Kidney epithelial cell (primary cell): Measurements from ENCODE around the gene WDSUB1. TPM values are rescaled to one million over a fixed set of nuclear protein-coding genes. Genes with fewer than 3 reads are reported as not detected.
A peak's percentile ranks its signal among the peaks of the same experiment; 100 is the strongest.

Experiments
- DNase-seq: peaks from one replicate; pipeline ENCODE4 v3.0.0-alpha.2; 2010; ENCODE audit warnings: low read depth
- H3K27me3 ChIP-seq: 2 replicates; pipeline ENCODE4 v1.6.0; 2011; ENCODE audit warnings: low read length; ENCODE audit not compliant: control insufficient read depth, insufficient read depth
- H3K36me3 ChIP-seq: 2 replicates; pipeline ENCODE4 v1.5.1; 2011; ENCODE audit warnings: low read length; ENCODE audit not compliant: control insufficient read depth, insufficient read depth
- H3K4me3 ChIP-seq: 2 replicates; pipeline ENCODE4 v1.5.1; 2011; ENCODE audit warnings: low read depth, mild to moderate bottlenecking, control low read depth, low read length
- CTCF ChIP-seq: IDR thresholded peaks from 2 replicates; pipeline ENCODE4 v1.5.1; 2011; ENCODE audit warnings: mild to moderate bottlenecking, moderate library complexity, low read length, control low read depth, inconsistent platforms; ENCODE audit not compliant: insufficient read depth, poor library complexity, severe bottlenecking
- total RNA-seq: library from RNA; depleted of rRNA; stranded (reverse); fragments of >200 nt; gene quantifications from 2 replicates; pipeline ENCODE4 v1.2.3, GENCODE V29; 2015

WDSUB1 gene
- total RNA-seq, 1 donor from 2014 or later, result 8.0 TPM

GRCh38 chr2:159208438-159208837 lies 78.1 kb downstream of the WDSUB1 start:
- no peaks in the 10 kb centered on the region for H3K27me3 ChIP-seq
- no peaks in the 10 kb centered on the region for H3K36me3 ChIP-seq
- no peak for TF ChIP-seq CTCF

DNA sequence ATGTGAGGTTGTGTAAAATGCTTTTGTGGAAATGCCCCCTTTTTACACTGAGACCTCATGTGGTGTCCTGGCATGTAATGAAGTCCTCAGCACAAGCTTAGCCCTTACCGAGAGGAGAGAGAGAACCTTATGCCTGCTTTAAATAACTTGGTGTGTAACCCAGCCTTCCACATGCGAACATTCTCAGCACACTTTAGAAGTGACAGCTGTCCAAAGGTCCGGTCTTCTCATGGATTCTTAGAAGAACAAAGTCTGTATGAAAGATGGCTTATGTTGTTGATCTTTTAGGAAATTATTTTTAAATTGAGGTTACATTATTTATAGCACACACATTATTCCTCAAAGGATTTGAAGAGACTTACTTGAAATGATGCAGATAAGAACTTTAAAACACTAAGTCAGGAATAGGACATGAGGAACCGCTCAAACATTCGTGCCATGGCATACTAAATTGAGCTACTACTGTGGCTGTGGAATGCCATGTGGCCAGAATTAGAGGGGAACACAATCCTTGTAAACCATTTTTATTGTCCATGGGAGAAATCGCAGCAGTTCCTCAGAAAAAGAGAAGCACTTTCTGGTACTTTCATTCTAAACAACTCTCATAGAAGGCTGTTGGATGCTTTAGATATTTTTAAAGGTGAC lies 79.6 kb downstream of the WDSUB1 start:
- Histone ChIP-seq H3K4me3 (no peak overlapping the region), H3K27me3 (no peaks in the 10 kb centered on the region), H3K36me3 (no peaks in the 10 kb centered on the region)
- no peak for DNase-seq
- TF ChIP-seq CTCF, result no peak

More at GRCh38 chr2:159208438-159208837, 78.1 kb downstream of the WDSUB1 start:
- no peak overlapping the region for H3K4me3 ChIP-seq
- no peak for DNase-seq

DNA sequence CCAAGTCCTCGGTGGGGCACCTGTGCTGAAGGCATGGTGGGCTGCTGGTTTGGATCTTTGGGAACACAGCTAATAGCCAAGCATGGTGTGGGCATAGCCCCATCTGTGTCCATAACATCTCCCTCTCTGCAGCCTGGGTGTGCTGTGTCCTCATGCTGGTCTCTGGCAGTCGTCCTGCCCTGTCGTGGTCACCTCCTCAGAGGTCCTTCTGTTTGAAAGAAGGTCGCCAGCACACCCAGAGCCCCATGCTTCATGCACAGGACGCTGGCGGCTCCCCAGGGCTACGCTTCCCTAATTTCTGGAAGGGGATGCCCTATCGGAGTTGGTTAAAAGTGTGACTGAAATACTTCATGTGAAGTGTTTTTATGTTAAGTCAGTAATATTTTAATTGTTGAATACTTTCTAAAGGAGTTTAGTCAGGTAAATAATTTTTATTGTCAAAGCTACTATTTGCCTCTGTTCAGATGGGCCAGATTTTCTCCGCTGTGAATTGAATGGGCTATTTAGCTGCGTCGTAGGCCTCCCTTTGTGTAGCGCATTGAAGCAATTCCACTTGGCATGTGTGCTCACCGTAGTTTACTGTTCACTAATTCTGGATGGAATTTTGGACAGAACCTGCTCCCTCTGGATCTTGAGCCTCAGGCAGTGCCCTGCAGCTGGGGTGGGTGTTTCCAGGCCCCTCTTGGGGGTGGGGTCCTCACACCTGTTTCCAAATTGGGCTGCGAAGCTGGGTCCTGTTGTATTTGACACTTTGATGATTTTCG lies 81.9 kb downstream of the WDSUB1 start:
- H3K27me3 ChIP-seq, result no peaks in the 10 kb centered on the region
- DNase-seq, result no peak
- no peak for TF ChIP-seq CTCF
- no peaks in the 10 kb centered on the region for H3K36me3 ChIP-seq
- no peak overlapping the region for H3K4me3 ChIP-seq

DNA sequence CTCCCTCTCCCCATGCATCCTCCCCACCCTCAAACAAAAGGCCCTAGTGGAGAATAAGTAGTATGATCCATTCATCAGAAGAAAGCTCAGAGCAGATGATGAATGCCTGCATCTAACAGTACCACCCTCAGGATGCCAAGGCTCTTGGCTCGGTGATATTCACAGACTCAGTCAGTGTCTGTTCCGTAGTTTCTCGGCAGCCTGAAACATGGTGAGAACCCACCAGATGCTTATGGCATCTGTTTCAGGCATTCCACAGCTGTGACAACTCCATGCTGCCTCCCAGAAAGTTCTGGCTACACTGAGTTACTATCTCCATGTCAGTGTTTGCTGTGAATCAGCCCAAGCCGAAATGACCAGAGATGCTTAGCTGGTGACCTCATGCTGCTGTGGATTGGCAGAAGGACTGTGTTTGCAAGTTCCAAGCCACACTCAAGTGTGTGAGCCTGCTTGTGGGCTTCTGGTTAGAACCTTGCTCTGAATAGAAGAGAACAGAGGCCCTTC lies 83.9 kb downstream of the WDSUB1 start:
- H3K4me3 ChIP-seq, result no peak overlapping the region
- TF ChIP-seq CTCF, result no peak

GRCh38 chr2:159201360-159202063 lies 85.0 kb downstream of the WDSUB1 start:
- no peak overlapping the region for H3K4me3 ChIP-seq
- no peaks in the 10 kb centered on the region for H3K36me3 ChIP-seq
- no peak for TF ChIP-seq CTCF
- H3K27me3 ChIP-seq, result no peaks in the 10 kb centered on the region
- no peak for DNase-seq

More for the DNA sequence above, 83.9 kb downstream of the WDSUB1 start:
- Histone ChIP-seq H3K27me3 (no peaks in the 10 kb centered on the region), H3K36me3 (no peaks in the 10 kb centered on the region)
- DNase-seq, result peak; percentile 93
